NB4 (cell line): Measurements from ENCODE around the gene PER2.

ENCODE experiments used
- DNase-seq: peaks from one replicate; pipeline ENCODE4 v3.0.0; 2010; ENCODE audit warnings: low read depth
- H3K4me3 ChIP-seq: one replicate; pipeline ENCODE4 v1.5.1; 2011; ENCODE audit warnings: mild to moderate bottlenecking, low read depth, low read length, moderate library complexity
- MYC ChIP-seq: IDR thresholded peaks from 2 replicates; pipeline ENCODE4 v1.6.1; 2011; ENCODE audit warnings: low read depth, low read length
- POLR2A ChIP-seq: IDR thresholded peaks from 2 replicates; pipeline ENCODE4 v1.6.1; 2011; ENCODE audit warnings: mild to moderate bottlenecking; ENCODE audit not compliant: insufficient read length; ENCODE audit errors: extremely low read depth
- TF ChIP-seq, protein P1 (sequence below): IDR thresholded peaks from 2 replicates; pipeline ENCODE4 v1.6.1; 2011; ENCODE audit warnings: low read depth, low read length
- TF ChIP-seq, protein P2 (sequence below): IDR thresholded peaks from one replicate; pipeline ENCODE4 v1.5.1; 2012; ENCODE audit warnings: low read depth, low read length

PER2 gene

DNA sequence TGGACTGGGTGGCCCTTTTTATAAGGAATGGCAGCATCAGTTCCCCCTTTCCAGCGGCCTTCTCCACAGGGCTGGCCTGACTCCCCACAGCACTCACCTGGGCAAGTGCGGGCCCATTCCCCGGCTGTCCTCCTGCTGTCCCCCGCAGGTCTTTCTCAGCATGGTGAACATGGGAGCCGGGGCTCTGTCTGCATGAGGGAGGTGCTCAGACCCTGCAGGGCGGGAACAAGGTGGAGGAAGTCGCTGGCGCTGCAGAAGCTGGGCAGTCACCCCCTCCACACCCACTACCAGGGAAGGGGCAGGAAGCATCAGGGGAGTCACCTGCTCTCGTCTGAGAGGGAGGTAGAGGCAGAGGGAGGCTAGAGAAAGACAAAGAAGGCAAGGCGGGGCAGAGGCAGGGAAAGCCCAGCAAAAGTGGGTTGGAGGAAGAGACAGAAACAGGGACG, 60.8 kb downstream of the PER2 start:
- TF ChIP-seq, protein P1, sequence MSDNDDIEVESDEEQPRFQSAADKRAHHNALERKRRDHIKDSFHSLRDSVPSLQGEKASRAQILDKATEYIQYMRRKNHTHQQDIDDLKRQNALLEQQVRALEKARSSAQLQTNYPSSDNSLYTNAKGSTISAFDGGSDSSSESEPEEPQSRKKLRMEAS, result no peak
- TF ChIP-seq, protein P2, sequence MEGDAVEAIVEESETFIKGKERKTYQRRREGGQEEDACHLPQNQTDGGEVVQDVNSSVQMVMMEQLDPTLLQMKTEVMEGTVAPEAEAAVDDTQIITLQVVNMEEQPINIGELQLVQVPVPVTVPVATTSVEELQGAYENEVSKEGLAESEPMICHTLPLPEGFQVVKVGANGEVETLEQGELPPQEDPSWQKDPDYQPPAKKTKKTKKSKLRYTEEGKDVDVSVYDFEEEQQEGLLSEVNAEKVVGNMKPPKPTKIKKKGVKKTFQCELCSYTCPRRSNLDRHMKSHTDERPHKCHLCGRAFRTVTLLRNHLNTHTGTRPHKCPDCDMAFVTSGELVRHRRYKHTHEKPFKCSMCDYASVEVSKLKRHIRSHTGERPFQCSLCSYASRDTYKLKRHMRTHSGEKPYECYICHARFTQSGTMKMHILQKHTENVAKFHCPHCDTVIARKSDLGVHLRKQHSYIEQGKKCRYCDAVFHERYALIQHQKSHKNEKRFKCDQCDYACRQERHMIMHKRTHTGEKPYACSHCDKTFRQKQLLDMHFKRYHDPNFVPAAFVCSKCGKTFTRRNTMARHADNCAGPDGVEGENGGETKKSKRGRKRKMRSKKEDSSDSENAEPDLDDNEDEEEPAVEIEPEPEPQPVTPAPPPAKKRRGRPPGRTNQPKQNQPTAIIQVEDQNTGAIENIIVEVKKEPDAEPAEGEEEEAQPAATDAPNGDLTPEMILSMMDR, result no peak
- no peak for TF ChIP-seq POLR2A
- no peak for TF ChIP-seq MYC
- DNase-seq, result no peak
- H3K4me3 ChIP-seq, result no peak overlapping the region

DNA sequence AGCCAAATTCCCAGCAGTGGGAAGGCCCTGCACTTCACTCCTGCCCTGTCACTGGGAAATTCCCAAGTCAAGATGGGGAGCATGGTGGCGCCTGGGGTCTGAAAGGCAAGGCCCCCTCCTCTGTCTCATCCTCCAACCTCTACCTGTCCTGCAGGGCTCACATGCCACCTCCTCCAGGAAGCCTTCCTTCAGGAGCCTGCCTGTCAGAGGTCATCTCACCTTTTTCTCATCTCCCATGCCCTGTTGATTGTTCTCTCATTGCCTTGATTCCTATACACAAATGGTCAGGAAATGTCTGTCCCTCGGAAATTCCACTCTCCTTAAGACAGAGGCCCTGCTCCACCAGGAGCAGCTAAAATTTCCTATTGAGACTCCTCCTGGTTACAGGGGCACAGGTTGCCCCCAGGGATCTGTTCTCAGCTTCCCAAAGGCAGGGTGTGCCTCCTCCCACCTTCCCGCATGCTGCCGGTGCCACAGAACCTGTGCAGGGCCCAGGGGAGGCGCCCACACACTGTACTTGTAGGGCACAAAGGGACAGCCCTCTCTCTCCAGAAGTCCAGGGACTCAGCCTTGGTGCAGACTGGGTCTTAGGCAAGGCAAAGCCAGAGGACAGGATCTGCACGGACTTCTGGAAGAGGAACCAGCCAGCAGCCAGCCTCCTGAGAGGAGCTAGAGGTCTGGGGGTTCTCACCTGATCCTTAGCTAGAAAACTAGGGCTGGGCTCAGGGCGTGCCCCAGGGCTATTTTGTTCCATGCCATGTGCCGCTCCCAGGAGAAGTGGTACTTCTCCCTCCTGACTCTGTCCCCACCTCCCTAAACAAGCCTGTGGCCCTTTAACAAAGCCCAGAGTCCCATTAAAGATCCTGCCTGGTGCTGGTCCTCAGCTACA, 61.5 kb downstream of the PER2 start:
- H3K4me3 ChIP-seq, result no peak overlapping the region
- TF ChIP-seq, protein P2, result no peak
- TF ChIP-seq POLR2A (no peak), MYC (no peak)
- TF ChIP-seq, protein P1, result no peak
- no peak for DNase-seq

DNA sequence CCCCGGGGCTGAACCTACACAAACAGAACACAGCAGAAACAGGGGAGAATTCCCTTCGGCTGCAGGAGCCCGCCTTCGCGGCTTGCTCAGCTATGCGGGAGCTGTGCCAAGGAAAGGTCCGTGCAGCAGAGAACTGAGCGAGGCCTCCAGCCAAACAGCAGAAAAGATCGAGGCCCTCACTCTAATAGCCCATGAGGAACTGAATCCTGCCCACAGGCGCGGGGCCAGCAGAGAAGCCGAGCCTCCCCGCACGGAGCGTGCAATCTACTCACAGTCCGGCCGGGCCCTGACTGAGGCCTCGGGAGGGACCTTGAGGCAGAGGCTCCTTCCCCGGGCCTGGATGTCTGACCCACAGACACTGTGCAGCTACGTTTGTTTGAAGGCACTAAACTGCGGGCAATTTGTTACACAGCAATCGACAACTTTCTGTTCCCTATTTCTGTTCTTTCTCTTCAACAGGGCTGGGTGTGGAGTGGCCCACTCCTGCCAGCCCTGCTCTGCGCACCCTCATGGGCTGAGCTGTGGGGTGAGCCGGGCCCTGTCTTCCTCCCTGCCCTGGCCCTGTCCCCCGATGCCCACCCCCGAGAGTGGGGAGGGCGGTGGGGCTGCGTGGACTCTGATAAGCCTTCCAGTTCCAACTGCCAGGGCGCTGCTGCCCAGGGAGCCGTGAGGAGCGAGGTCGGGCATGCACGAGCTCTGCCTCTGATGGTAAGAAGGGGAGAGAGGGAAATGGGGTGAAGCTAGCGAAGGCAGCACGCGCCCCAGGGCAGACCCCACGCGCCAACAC, 62.3 kb downstream of the PER2 start:
- H3K4me3 ChIP-seq, result no peak overlapping the region
- DNase-seq, result no peak
- TF ChIP-seq POLR2A (no peak), MYC (no peak)
- TF ChIP-seq, protein P2, result no peak
- TF ChIP-seq, protein P1, result no peak

DNA sequence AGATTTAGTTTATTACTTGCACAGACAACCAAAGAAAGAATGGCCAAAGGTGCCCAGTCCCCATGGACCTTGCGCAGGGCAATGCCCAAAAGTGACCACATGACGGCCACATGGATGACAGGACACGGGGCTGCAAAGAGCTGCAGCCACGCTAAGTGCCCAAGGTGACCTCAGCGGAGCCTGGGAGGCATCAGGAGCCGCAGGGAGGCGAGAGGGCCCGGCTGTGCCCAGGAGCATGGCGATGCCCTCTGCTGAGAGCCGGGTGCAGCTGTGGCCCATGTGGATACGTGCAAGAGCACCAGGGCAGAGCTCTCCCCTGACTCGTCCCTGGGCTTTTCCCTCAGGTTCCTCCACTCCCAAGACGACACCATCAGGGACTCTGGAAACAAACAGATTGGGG, 63.3 kb downstream of the PER2 start:
- no peak for DNase-seq
- H3K4me3 ChIP-seq, result no peak overlapping the region
- TF ChIP-seq, protein P1, result no peak
- TF ChIP-seq, protein P2, result no peak
- TF ChIP-seq POLR2A (no peak), MYC (no peak)

DNA sequence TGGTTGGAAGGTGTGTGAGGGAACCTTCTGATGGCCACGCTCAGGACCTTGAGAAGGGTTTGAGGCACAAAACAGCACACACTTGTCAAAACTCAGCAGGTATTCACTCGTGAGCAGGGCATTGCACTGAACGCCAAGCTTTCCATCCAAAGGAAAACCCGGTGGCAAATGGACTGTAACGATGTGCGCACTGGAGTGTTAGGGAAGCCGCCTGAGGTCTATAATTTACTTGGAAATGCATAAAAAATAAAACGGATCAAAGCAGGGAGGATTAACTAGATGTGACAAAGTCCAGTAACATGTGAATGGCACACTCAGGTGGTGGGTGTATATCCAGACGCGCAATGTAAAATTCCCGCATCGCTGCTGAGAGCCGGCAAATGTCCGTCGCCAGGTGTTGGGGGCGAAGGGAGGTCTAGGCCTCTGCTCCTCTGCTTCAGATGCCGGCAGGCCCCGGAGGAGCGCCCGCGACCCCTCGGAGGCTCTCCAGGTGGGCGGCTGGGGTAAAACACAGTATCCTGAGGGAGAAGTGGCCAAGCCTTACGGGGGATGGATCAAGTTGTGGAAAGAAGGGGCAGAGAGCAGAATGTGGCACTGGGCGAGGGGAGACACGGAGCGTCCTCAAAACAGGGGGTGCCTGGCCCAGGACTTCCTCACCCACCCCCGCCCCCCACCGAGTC, 63.9 kb downstream of the PER2 start:
- TF ChIP-seq, protein P1, result no peak
- TF ChIP-seq, protein P2, result no peak
- no peak for TF ChIP-seq MYC
- TF ChIP-seq POLR2A, result no peak
- DNase-seq, result no peak
- no peak overlapping the region for H3K4me3 ChIP-seq
